BJ (cell line): ENCODE data around the gene ADCY9. TPM values are rescaled to one million over a fixed set of nuclear protein-coding genes. Genes with fewer than 3 reads are reported as not detected.

Experiments used
- CTCF ChIA-PET: fragments of 350-600 bp; formaldehyde crosslinking; extraction: SDS; loops from one replicate; lab custom pipeline; 2021; ENCODE audit warnings: antibody characterized with exemption, inconsistent platforms; lab: Yijun Ruan, JAX
- POLR2A ChIA-PET: fragments of 300-600 bp; sonication (Branson Sonifier 250); formaldehyde crosslinking; extraction: SDS; loops from one replicate; lab custom pipeline; 2021; ENCODE audit warnings: antibody characterized with exemption; lab: Charles Lee
- DNase-seq: peaks from one replicate; pipeline ENCODE4 v3.0.0-alpha.2; 2011; ENCODE audit warnings: low read depth
- H3K27me3 ChIP-seq: 2 replicates; pipeline ENCODE4 v1.6.0; 2011; ENCODE audit warnings: low read length; ENCODE audit not compliant: control insufficient read depth, insufficient read depth
- H3K36me3 ChIP-seq: 2 replicates; pipeline ENCODE4 v1.5.1; 2011; ENCODE audit warnings: low read length; ENCODE audit not compliant: control insufficient read depth, insufficient read depth
- H3K4me3 ChIP-seq: 2 replicates; pipeline ENCODE4 v1.5.1; 2011; ENCODE audit warnings: low read depth, mild to moderate bottlenecking, control low read depth, low read length
- CTCF ChIP-seq: IDR thresholded peaks from 2 replicates; pipeline ENCODE4 v1.5.1; 2011; ENCODE audit warnings: low read depth, mild to moderate bottlenecking, control low read depth, inconsistent platforms, low read length, moderate library complexity; ENCODE audit not compliant: insufficient read depth
- polyA plus RNA-seq: library from polyadenylated mRNA; depleted of rRNA; stranded (reverse); fragments of >200 nt; gene quantifications from 2 replicates; pipeline ENCODE4 v1.2.3, GENCODE V29; 2011

ADCY9 gene
- polyA plus RNA-seq, 1 experiment, result 28.2 TPM

GRCh38 chr16:4123616-4124300 is 7.5 kb upstream of the ADCY9 start:
- H3K27me3 ChIP-seq, result no peaks in the 10 kb centered on the region
- H3K36me3 ChIP-seq, result no peaks in the 10 kb centered on the region
- no peak for TF ChIP-seq CTCF
- no peak overlapping the region for H3K4me3 ChIP-seq
- CTCF ChIA-PET, result no interaction called here
- DNase-seq, result no peak
- POLR2A ChIA-PET, result no interaction called here

- POLR2A ChIA-PET, result no interaction called here
Measured at GRCh38 chr16:4120176-4120575, 3.9 kb upstream of the ADCY9 start.

GRCh38 chr16:4117250-4117578 is 972 bp upstream of the ADCY9 start:
- H3K36me3 ChIP-seq, result peaks cover 3% of the 10 kb centered on the region; the same call in 1 of the 2 replicates
- no peak overlapping the region for H3K4me3 ChIP-seq
- no peaks in the 10 kb centered on the region for H3K27me3 ChIP-seq
- no peak for DNase-seq
- ChIA-PET CTCF (interaction anchor here (1.6 kb wide), 1 partner anchor 213 kb away, joined by 3 read pairs; no protein-coding TSS in a partner anchor), POLR2A (no interaction called here)
- TF ChIP-seq CTCF, result no peak

More at GRCh38 chr16:4120176-4120575, 3.9 kb upstream of the ADCY9 start:
- H3K27me3 ChIP-seq, result no peaks in the 10 kb centered on the region
- no peaks in the 10 kb centered on the region for H3K36me3 ChIP-seq
- H3K4me3 ChIP-seq, result no peak overlapping the region
- CTCF ChIA-PET, result interaction anchor here (1.4 kb wide), 2 partner anchors 134 kb away, joined by 4 read pairs; no protein-coding TSS in a partner anchor
- no peak for DNase-seq
- TF ChIP-seq CTCF, result no peak

GRCh38 chr16:4115949-4116318 is 308 bp downstream of the ADCY9 start:
- Histone ChIP-seq H3K4me3 (peak overlapping the region; percentile 68), H3K27me3 (no peaks in the 10 kb centered on the region), H3K36me3 (peaks cover 3% of the 10 kb centered on the region; the same call in 1 of the 2 replicates)
- CTCF ChIA-PET, result interaction anchor here (1.0 to 1.5 kb wide), 3 partner anchors 67 to 138 kb away, joined by 3 read pairs; no protein-coding TSS in a partner anchor
- no peak for DNase-seq
- POLR2A ChIA-PET, result no interaction called here
- no peak for TF ChIP-seq CTCF

- H3K27me3 ChIP-seq, result no peaks in the 10 kb centered on the region
- no peak for DNase-seq
- H3K4me3 ChIP-seq, result peak overlapping the region; percentile 68
- ChIA-PET CTCF (interaction anchor here (1.0 to 1.9 kb wide), 5 partner anchors 67 to 138 kb away, joined by 3 to 9 read pairs (median 3); no protein-coding TSS in a partner anchor), POLR2A (no interaction called here)
- TF ChIP-seq CTCF, result no peak
- peaks cover 3% of the 10 kb centered on the region; the same call in 1 of the 2 replicates for H3K36me3 ChIP-seq
Measured at GRCh38 chr16:4115209-4115948, 863 bp downstream of the ADCY9 start.
